Activated naive CD4-positive, alpha-beta T cell treated with anti-CD3 and anti-CD28 coated beads, Interleukin-2, amount 50 U/mL, for 24 hours (primary cell): ENCODE results near the gene FBXO17.
"Not testable (repeated sequence)": the region's sequence is repeated elsewhere in the genome, so short reads cannot be mapped to it uniquely, and the experiment has no call there.

ENCODE experiments used
- H3K27ac Mint-ChIP-seq: one replicate; pipeline ENCODE4 v1.8.0; 2021; ENCODE audit warnings: mild to moderate bottlenecking, mixed read lengths
- H3K27me3 Mint-ChIP-seq: one replicate; pipeline ENCODE4 v1.8.0; 2021; ENCODE audit warnings: mixed read lengths
- H3K36me3 Mint-ChIP-seq: one replicate; pipeline ENCODE4 v1.8.0; 2021; ENCODE audit warnings: mixed read lengths
- H3K4me1 Mint-ChIP-seq: one replicate; pipeline ENCODE4 v1.8.0; 2021; ENCODE audit warnings: mixed read lengths
- H3K4me3 Mint-ChIP-seq: one replicate; pipeline ENCODE4 v1.8.0; 2021; ENCODE audit warnings: mild to moderate bottlenecking, mixed read lengths
- H3K9me3 Mint-ChIP-seq: one replicate; pipeline ENCODE4 v1.8.0; 2021; ENCODE audit warnings: mixed read lengths

FBXO17 gene

DNA sequence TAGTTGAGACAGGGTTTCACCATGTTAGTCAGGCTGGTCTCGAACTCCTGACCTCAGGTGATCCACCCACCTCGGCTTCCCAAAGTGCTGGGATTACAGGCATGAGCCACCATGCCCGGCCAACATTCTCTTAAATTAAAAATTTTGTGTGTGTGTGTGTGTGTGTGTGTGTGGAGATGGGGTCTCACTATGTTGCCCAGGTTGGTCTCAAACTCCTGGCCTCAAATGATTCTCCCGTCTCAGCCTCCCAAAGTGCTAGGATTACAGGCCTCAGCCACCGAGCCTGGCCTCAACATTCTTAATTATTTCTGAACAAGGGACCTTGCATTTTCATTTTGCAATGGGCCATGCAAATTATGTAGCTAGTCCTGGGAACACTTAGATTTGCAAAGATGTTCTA lies 9.4 kb downstream of the FBXO17 start:
- not testable (repeated sequence) for H3K4me1 Mint-ChIP-seq, H3K27me3 Mint-ChIP-seq, H3K9me3 Mint-ChIP-seq, H3K4me3 Mint-ChIP-seq, H3K27ac Mint-ChIP-seq, H3K36me3 Mint-ChIP-seq

DNA sequence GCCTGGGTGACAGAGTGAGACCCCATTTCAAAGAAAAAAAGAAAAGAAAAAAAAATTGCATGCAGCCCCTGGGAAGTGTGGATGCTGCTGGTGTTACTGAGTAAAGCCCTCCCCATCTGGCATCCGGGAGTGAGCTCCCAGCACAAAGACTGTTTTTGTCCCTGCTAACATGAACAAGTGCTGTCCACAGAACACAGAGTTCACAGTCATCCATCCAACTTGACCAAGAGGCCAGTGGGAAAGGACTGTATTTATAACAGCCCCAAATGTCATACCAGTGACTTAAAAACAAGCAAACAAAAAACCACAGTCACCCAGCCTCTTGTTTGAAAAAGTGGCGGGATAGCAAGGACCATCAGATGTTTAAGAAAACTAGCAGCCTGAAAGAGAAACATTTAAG lies 10.8 kb downstream of the FBXO17 start:
- no peak overlapping the region for H3K27ac Mint-ChIP-seq
- H3K4me1 Mint-ChIP-seq: peaks cover 9% of the 10 kb centered on the region
- no peaks in the 10 kb centered on the region for H3K36me3 Mint-ChIP-seq
- no peaks in the 10 kb centered on the region for H3K9me3 Mint-ChIP-seq
- H3K4me3 Mint-ChIP-seq: no peak overlapping the region
- H3K27me3 Mint-ChIP-seq: peaks cover 5% of the 10 kb centered on the region

DNA sequence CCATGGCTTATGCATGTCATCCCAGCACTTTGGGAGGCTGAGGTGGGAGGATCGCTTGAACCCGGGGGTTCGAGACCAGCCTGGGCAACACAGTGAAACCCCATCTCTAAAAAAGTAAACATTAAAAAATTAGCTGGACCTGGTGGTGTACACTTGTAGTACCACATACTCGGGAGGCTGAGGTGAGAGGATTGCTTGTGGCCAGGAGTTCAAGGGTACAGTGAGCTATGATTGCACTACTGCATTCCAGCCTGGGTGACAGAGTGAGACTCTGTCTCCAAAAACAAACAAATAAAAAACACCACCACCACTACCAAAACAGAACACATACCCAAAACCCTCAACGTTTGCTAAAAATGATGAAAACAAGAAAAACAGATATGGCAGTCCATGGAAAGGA lies 15.9 kb downstream of the FBXO17 start:
- Mint-ChIP-seq H3K27me3 (peaks cover 3% of the 10 kb centered on the region), H3K4me1 (peaks cover 9% of the 10 kb centered on the region), H3K27ac (no peak overlapping the region), H3K4me3 (no peak overlapping the region), H3K36me3 (no peaks in the 10 kb centered on the region), H3K9me3 (no peaks in the 10 kb centered on the region)

DNA sequence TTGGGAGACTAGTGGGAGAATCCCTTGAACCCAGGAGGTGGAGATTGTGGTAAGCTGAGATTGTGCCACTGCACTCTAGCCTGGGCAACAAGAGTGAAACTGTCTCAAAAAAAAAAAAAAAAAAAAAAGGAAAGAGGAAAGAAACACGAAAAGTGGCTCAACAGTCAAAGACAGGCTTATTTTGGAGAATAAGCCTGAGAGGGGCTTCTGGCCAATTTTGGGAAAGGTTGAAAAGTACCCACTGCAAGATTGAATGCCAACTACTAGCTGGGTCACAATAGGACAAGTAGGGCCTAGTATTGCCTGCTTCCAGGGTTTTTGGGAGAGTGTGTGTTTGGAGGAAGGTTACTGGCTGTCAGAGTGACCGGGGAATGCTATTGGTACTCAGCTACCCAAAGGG lies 17.2 kb downstream of the FBXO17 start:
- Mint-ChIP-seq H3K36me3 (no peaks in the 10 kb centered on the region), H3K4me1 (peaks cover 9% of the 10 kb centered on the region), H3K4me3 (no peak overlapping the region), H3K27me3 (peaks cover 7% of the 10 kb centered on the region), H3K27ac (no peak overlapping the region), H3K9me3 (no peaks in the 10 kb centered on the region)

DNA sequence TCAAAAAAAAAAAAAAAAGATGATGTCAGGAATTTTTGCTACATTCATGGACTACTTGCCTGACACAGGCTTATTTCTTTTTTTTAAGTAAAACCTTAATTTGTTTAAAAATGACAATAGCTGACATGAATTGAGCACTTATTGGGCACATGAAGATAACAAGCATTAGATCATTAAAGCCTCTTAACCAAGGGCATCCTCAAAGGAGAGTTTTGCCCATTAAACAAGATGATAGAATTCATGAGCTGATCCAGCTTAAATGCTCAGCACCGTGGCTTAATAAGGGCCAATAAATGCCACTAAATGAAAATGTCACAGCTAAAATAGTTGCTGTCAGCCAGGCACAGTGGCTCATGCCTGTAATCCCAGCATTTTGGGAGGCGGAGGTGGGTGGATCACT lies 19.3 kb downstream of the FBXO17 start:
- no peaks in the 10 kb centered on the region for H3K36me3 Mint-ChIP-seq

DNA sequence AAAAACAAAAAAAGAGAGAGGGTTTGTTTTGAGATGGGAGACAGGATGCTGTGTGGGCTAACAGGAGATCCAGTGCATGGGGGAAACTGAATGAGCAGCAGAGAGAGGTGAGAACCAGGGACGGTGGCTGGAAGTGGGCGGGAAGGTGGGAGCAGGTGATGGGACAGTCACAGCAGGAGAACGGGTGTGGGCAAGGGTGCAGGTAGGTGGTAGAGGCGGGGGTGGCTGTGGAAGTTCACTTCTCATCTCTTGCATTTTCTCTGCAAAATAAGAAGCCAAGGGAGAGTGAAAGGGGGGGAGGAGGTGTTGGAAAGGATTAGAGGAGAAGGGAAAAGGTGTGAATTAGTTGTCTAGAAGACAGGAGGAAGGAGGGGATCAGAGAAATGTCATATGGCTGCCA lies 21.9 kb downstream of the FBXO17 start:
- no peaks in the 10 kb centered on the region for H3K36me3 Mint-ChIP-seq
- no peaks in the 10 kb centered on the region for H3K9me3 Mint-ChIP-seq
- H3K27me3 Mint-ChIP-seq: peaks cover 10% of the 10 kb centered on the region
- no peak overlapping the region for H3K4me3 Mint-ChIP-seq
- peaks cover 16% of the 10 kb centered on the region for H3K4me1 Mint-ChIP-seq
- no peak overlapping the region for H3K27ac Mint-ChIP-seq

More for the DNA sequence above, 19.3 kb downstream of the FBXO17 start:
- Mint-ChIP-seq H3K27me3 (peaks cover 10% of the 10 kb centered on the region), H3K27ac (no peak overlapping the region), H3K9me3 (no peaks in the 10 kb centered on the region), H3K4me3 (no peak overlapping the region), H3K4me1 (peaks cover 6% of the 10 kb centered on the region)

DNA sequence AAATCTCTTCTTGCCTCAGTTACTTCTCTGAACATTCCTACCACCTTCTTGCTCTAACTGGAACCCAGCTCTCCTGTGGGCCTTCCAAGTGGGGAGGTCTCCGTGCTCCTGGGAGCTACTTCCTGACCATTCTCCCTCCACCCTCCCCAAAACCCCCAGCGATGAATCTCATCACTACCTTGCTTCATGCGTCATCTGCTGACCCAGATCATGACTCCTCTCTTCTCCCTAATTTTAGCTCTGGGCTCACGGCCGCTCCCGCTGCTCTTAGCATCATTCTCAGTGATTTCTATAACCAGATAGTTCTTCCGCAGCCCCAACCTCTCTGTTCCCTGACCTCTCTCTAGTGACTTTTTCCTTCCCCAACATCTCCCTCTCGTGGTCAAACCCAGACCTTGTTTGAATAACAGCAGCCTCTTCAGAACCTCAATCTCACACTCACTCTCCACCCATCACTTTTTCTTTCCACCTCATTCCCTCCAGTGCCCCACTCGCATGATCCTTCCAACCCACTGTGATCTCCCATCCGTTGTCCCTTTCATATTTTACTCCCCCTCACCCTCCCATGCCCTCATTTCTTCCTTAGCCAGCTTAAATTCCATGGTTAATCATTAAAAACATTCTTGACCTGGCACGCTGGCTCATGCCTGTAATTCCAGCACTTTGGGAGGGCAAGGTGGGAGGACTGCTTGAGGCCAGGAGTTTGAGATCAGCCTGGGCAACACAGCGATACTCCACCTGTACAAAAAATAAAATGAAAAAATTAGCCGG lies 23.0 kb downstream of the FBXO17 start:
- Mint-ChIP-seq H3K27me3 (peaks cover 10% of the 10 kb centered on the region), H3K9me3 (no peaks in the 10 kb centered on the region), H3K27ac (peak overlapping the region; percentile 42), H3K4me3 (no peak overlapping the region), H3K4me1 (peaks cover 16% of the 10 kb centered on the region), H3K36me3 (no peaks in the 10 kb centered on the region)

DNA sequence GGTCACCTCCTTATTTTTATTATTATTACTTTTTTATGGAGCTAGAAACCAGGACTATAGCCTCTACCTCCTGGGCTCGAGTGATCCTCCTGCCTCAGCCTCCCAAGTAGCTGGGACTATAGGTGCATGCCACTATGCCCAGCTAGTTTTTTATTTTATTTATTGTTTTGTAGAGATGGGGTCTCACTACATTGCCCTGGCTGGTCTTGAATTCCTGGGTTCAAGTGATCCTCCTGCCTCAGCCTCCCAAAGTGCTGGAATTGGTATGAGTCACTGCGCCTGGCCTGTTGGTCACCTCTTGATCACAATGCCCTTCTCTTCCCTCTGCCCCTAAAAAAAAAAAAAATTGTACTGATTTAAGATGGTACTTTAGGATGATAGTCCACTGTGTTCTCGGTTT lies 24.4 kb downstream of the FBXO17 start:
- Mint-ChIP-seq H3K4me1 (peaks cover 16% of the 10 kb centered on the region), H3K36me3 (no peaks in the 10 kb centered on the region), H3K27me3 (peaks cover 10% of the 10 kb centered on the region), H3K27ac (no peak overlapping the region), H3K9me3 (no peaks in the 10 kb centered on the region), H3K4me3 (no peak overlapping the region)

DNA sequence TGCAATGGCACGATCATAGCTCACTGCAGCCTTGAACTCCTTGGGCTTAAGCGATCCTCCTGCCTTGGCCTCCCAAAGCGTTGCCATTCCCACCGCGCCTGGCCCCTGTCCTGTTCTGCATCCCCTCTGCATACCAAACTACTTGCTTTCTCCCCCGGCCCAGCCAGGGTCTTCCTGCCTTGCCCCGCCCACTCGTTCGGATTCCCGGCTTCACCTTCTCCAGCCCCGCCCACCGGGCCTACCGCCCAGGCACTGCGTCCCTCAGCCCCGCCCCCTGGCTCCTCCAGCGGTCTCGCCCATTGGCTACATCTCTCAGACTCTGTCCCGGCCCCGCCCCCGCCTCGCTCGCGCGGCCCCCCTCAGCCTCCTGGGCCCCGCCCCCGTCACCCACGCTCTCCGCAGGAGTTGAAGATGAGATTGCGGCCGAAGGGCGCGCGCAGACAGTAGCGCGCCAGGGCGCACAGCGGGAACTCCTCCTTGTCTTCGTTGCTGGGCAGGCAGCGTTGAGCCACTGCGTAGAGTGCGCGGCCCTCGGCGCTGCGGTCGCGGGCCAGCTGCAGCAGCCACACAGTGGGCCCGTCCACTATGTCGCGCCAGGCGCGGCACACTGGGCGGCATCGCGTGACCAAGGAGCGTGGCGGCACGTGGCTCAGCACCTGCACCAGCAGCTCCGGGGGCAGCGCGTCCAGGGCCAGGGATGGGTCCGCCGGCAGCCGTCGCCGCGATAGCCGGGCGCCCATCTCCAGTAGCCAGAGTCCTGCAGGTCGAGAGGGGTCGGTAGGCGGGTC lies 25.8 kb downstream of the FBXO17 start:
- Mint-ChIP-seq H3K27me3 (peaks cover 10% of the 10 kb centered on the region), H3K27ac (no peak overlapping the region), H3K36me3 (no peaks in the 10 kb centered on the region), H3K9me3 (no peaks in the 10 kb centered on the region), H3K4me1 (peaks cover 16% of the 10 kb centered on the region), H3K4me3 (peak overlapping the region; percentile 68)

DNA sequence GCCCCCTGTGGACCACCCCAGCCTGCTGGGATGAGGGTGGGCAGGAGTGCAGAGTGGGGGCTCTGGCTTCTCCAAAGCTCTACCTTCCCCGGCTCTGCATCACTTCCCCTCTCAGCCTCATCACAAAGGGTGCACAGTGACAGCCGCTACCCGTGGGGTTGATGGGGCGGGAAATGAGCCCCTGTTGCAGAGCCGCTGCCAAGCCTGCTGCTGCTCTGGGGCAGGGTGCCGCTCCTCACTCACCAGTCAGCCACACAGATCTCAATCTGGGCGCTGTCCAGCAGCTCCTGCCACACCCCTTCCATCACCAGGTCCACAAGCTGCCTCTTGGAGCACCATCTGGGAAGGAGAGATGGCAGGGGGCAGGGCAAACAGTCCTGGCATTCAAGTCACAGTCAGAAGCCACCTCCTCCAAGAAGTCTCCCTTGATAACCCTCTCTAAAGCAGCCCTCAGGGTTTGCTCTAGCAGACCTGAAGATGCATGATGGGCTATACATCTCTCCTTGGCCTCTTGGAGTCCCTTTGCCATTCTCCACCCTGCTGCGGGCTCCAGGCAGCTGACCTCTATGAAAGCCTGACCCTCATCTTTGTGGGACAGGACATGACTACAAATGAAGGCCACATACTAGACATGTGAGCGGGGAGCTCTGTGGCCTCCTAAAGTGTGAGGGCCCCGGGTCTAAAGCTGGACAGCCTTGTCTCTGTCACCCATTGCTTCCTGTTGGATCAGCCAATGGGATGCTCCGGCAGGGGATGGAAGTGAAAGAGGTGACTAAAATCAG lies 29.1 kb downstream of the FBXO17 start:
- Mint-ChIP-seq H3K9me3 (no peaks in the 10 kb centered on the region), H3K36me3 (no peaks in the 10 kb centered on the region), H3K27me3 (no peaks in the 10 kb centered on the region), H3K4me3 (no peak overlapping the region), H3K27ac (no peak overlapping the region), H3K4me1 (peaks cover 15% of the 10 kb centered on the region)

DNA sequence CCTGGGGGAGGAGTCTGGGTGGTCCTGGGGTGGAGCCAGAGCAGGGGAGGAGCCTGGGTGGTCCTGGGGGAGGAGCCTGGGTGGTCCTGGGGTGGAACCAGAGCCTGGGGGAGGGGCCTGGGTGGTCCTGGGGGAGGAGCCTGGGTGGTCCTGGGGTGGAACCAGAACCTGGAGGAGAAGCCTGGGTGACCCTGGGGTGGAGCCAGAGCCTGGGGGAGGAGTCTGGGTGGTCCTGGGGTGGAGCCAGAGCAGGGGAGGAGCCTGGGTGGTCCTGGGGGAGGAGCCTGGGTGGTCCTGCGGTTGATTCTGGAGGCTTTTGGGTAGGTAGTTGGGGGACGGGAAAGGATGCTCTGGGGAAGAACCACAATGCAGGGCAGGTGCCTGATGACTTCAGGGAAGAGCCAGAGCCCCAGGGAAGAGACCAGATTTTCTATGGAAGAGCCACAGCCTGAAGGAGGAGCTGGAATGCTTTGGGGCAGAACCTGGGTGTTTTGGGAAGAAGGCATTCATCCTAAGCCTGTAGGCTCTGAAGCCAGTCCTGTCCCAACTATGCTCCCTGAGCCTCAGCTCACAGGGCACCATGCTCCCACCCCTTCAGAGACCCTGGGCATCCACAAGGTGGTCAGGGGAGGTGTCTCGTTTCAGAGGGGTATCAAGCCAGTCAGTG lies 29.8 kb downstream of the FBXO17 start:
- Mint-ChIP-seq H3K4me3 (no peak overlapping the region), H3K36me3 (no peaks in the 10 kb centered on the region), H3K4me1 (peaks cover 19% of the 10 kb centered on the region), H3K27me3 (peaks cover 1% of the 10 kb centered on the region), H3K9me3 (no peaks in the 10 kb centered on the region), H3K27ac (no peak overlapping the region)

DNA sequence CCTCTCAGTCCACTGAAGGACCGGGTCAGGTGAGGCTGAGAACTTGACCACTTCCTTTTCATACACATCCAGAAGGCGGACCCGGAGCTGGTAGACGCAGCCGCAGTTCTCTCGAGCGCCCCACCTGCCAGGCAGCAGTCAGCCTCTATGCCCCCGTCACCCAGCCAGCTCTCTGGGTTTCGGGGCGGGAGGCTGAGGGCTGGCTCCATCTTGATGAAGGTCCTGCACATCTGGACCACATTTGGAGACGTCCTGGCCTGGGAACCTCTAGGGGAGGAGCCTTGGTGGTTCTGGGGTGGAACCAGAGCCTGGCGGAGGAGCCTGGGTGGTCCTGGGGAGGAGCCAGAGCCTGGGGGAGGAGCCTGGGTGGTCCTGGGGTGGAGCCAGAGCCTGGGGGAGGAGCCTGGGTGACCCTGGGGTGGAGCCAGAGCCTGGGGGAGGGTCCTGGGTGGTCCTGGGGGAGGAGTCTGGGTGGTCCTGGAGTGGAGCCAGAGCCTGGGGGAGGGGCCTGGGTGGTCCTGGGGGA lies 30.5 kb downstream of the FBXO17 start:
- Mint-ChIP-seq H3K4me1 (peaks cover 14% of the 10 kb centered on the region), H3K9me3 (no peaks in the 10 kb centered on the region), H3K4me3 (no peak overlapping the region), H3K27me3 (peaks cover 1% of the 10 kb centered on the region), H3K27ac (no peak overlapping the region), H3K36me3 (no peaks in the 10 kb centered on the region)

DNA sequence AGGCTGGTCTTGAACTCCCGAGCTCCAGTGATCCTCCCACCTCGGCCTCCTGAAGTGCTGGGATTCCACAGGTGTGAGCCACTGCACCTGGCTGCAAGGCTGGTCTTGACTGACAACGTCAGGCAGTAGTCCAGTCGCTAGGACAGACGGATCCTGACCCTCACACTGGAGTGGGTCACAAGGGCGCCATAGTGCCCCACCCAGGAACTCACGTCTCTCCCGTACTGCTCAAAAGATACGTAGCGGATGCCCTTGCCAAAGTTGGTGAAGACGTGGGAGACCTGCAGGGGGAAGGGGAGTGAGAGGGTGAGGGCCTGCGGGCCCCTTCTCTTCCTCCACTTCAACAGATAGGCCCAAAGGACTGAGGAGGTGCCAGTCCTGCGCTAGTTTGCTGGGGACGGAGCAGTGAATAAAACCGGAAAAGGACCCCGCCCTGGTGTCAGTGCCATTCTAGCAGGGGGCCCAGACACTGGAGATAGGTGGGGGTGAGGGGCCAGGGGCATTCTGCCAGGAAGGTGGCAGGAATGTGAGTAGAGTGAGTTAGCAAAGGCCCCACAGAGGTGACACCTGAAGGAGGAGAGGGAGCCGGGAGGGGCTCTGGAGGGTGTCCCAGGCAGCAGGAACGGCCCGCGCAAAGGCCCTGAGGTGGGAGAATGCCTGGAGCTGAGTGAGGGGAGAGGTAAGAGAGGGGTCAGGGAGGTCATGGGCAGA lies 32.9 kb downstream of the FBXO17 start:
- Mint-ChIP-seq H3K27ac (peak overlapping the region; percentile 17), H3K4me3 (no peak overlapping the region), H3K9me3 (no peaks in the 10 kb centered on the region), H3K36me3 (no peaks in the 10 kb centered on the region), H3K4me1 (peaks cover 9% of the 10 kb centered on the region), H3K27me3 (peaks cover 1% of the 10 kb centered on the region)

DNA sequence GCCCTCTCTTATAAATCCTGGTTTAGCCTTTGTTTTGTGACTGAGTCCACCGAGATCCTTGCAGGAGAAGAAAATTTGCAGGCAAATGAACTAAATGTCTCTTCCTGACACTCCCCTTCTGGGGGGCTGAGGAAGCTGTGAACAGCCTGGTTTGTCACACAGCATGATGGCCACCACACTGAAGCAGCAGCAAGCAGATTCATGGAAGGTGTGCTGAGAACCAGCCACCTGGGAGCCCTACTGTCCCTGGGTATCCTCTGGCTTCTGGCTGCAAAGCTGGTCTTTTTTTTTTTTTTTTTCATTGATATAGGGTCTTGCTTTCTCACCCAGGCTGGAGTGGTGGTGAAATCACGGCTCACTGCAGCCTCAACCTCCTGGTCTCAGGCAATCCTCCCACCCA lies 33.6 kb downstream of the FBXO17 start:
- Mint-ChIP-seq H3K4me3 (no peak overlapping the region), H3K9me3 (no peaks in the 10 kb centered on the region), H3K4me1 (peaks cover 9% of the 10 kb centered on the region), H3K36me3 (no peaks in the 10 kb centered on the region), H3K27ac (no peak overlapping the region), H3K27me3 (peaks cover 1% of the 10 kb centered on the region)

DNA sequence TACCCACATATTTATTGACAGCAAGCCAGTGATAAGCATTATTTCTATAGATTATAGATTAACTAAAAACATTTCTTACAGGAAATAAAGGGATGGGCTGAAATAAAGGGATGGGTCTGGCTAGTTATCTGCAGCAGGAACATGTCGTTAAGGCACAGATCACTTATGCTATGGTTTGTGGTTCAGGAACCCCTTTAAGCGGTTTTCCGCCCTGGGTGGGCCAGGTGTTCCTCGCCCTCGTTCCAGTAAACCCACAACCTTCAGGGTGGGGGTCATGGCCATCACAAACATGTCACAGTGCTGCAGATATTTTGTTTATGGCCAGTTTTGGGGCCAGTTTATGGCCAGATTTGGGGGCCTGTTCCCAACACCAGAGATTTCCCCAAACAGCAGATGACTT lies 34.1 kb downstream of the FBXO17 start:
- not testable (repeated sequence) for H3K36me3 Mint-ChIP-seq, H3K9me3 Mint-ChIP-seq, H3K4me1 Mint-ChIP-seq, H3K27me3 Mint-ChIP-seq, H3K4me3 Mint-ChIP-seq, H3K27ac Mint-ChIP-seq
